Lung (tissue), 12 donors: ENCODE results near the gene ITGAV. TPM values are rescaled to one million over a fixed set of nuclear protein-coding genes. Genes with fewer than 3 reads are reported as not detected.

ENCODE experiments used
- ATAC-seq: fragments of 200-7000 bp; cut with Tn5 transposase; one replicate; pipeline ENCODE4 v1.9.1; 2020; ENCODE audit warnings: moderate number of reproducible peaks; ENCODE audit not compliant: insufficient read depth, low FRiP score
- DNase-seq, 3 donors: peaks; one replicate each; pipeline ENCODE4 v3.0.0-alpha.2; 2013 to 2017
- H3K27ac ChIP-seq, 2 donors: one replicate each; pipeline ENCODE4 v1.5.1; 2013; ENCODE audit warnings: mild to moderate bottlenecking in 2 of 2, moderate library complexity in 2 of 2, control low read depth in 1 of 2, inconsistent platforms in 1 of 2, low read depth in 1 of 2, low read length in 1 of 2
- H3K27me3 ChIP-seq, 3 donors: one replicate each; pipeline ENCODE4 v1.5.1; 2013; ENCODE audit warnings: low read length in 2 of 3; ENCODE audit not compliant: control insufficient read depth in 3 of 3, insufficient read depth in 3 of 3
- H3K36me3 ChIP-seq, 4 donors: one replicate each; pipeline ENCODE4 v1.5.1; 2013; ENCODE audit warnings: low read length in 4 of 4, mild to moderate bottlenecking in 1 of 4, moderate library complexity in 1 of 4; ENCODE audit not compliant: control insufficient read depth in 4 of 4, insufficient read depth in 4 of 4
- H3K4me1 ChIP-seq, 5 donors: one replicate each; pipeline ENCODE4 v1.5.1; 2013; ENCODE audit warnings: low read length in 5 of 5, mild to moderate bottlenecking in 2 of 5, moderate library complexity in 1 of 5; ENCODE audit not compliant: control insufficient read depth in 5 of 5, insufficient read depth in 5 of 5
- H3K4me3 ChIP-seq: one replicate; pipeline ENCODE4 v1.5.1; 2013; ENCODE audit warnings: mild to moderate bottlenecking, control low read depth, moderate library complexity
- H3K9ac ChIP-seq, 2 donors: one replicate each; pipeline ENCODE4 v1.5.1; 2013; ENCODE audit warnings: low read length in 2 of 2, control low read depth in 1 of 2; ENCODE audit not compliant: insufficient read depth in 1 of 2
- H3K9me3 ChIP-seq, 4 donors: one replicate each; pipeline ENCODE4 v1.5.1; 2013; ENCODE audit warnings: low read length in 3 of 4, mild to moderate bottlenecking in 1 of 4, moderate library complexity in 1 of 4; ENCODE audit not compliant: control insufficient read depth in 4 of 4, insufficient read depth in 3 of 4
- WGBS, 2 donors: extraction: QIAGEN DNeasy Blood & Tissue Kit; methylation state at CpG; one replicate each; pipeline ENCODE4 v1.1.7; 2013; 5-methylcytosine and 5-hydroxymethylcytosine counted together
- polyA plus RNA-seq, 2 donors: library from polyadenylated mRNA; stranded (reverse); fragments of 200-250 nt; gene quantifications; one replicate each; pipeline ENCODE4 v1.2.1, GENCODE V29; 2013
- total RNA-seq, 2 donors: library from RNA; depleted of rRNA in 1 of 2; stranded (reverse); fragments of >200 nt in 1 of 2; gene quantifications; one replicate each; pipeline ENCODE4 v1.2.1, GENCODE V29; 2014 to 2021
- TF ChIP-seq, protein P1 (sequence below): IDR thresholded peaks from 2 replicates; pipeline ENCODE4 v1.5.1; 2012; ENCODE audit warnings: mild to moderate bottlenecking; ENCODE audit errors: control extremely low read depth, extremely low read depth
- donor health status: control.
- donor health status: control.
- donor health status: Bipolar disorder and iron deficiency.
- donor health status: healthy.
- donor health status: DM: yes; HTN: yes; CAD: no.

The ITGAV gene
- total and polyA plus RNA-seq, 4 donors: 10.1 to 91.8 (median 43.8) TPM

DNA sequence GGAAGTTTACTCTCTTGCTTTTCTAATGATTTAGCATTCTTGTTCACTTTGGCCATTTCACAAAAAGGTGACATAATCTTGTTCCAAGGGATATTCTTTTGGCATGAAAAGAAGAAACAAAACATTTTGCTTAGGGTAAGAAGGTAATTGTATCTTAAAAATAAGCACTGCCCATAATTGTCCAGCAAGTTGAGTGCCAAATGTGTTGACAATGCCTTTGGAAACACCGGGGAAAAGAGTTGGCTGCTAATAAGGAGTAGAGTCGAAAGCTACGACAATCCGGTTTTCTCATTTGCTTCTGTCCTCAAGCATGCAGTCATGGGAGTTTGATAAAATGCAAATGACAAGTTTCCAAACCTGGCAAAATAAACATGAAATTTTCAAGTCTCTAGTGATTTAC, 27.3 kb downstream of the ITGAV start:
- Histone ChIP-seq H3K9me3 (no peaks in the 10 kb centered on the region), H3K36me3 (no peaks in the 10 kb centered on the region), H3K9ac (no peak overlapping the region), H3K4me3 (no peak overlapping the region), H3K4me1 (peaks cover 0 to 14% (median 0%) of the 10 kb centered on the region in 5 donors), H3K27me3 (no peaks in the 10 kb centered on the region), H3K27ac (no peak overlapping the region)
- TF ChIP-seq, protein P1, sequence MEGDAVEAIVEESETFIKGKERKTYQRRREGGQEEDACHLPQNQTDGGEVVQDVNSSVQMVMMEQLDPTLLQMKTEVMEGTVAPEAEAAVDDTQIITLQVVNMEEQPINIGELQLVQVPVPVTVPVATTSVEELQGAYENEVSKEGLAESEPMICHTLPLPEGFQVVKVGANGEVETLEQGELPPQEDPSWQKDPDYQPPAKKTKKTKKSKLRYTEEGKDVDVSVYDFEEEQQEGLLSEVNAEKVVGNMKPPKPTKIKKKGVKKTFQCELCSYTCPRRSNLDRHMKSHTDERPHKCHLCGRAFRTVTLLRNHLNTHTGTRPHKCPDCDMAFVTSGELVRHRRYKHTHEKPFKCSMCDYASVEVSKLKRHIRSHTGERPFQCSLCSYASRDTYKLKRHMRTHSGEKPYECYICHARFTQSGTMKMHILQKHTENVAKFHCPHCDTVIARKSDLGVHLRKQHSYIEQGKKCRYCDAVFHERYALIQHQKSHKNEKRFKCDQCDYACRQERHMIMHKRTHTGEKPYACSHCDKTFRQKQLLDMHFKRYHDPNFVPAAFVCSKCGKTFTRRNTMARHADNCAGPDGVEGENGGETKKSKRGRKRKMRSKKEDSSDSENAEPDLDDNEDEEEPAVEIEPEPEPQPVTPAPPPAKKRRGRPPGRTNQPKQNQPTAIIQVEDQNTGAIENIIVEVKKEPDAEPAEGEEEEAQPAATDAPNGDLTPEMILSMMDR: no peak
- 64 to 86% methylated on average over 4 of the region's 4 CpGs for whole genome bisulfite sequencing, 2 donors
- DNase-seq (no peak), ATAC-seq (no peak)

- DNase-seq: no peak
- peaks cover 0 to 2% (median 0%) of the 10 kb centered on the region in 4 donors for H3K36me3 ChIP-seq
- H3K9ac ChIP-seq: no peak overlapping the region
- peaks cover 0 to 13% (median 0%) of the 10 kb centered on the region in 5 donors for H3K4me1 ChIP-seq
- no peaks in the 10 kb centered on the region for H3K9me3 ChIP-seq
- no peaks in the 10 kb centered on the region for H3K27me3 ChIP-seq
- H3K27ac ChIP-seq: no peak overlapping the region
- 86 to 92% methylated on average over 1 of the region's 1 CpG for WGBS, 2 donors
- no peak overlapping the region for H3K4me3 ChIP-seq
- no peak for ATAC-seq
- TF ChIP-seq, protein P1: no peak
Measured at GRCh38 chr2:186617771-186618170, 27.9 kb downstream of the ITGAV start.

DNA sequence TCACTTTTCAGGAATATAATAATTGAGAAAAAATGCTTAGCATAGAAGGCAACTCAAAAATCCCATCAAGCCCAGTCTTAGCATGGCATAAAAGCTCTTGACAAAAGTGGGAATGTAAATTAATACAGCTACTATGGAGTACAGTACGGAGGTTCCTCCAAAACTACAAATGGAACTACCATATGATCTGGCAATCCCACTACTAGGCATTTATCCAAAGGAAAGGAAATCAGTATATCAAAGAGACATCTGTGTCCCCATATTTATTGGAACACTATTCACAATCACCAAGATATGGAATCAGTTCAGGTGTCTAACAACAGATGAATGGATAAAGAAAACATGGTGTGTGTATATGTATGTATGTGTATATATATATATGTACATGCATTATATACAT, 28.8 kb downstream of the ITGAV start:
- Histone ChIP-seq H3K36me3 (peaks cover under 1 to 4% (median 3%) of the 10 kb centered on the region in 4 donors), H3K4me1 (peaks cover 0 to 12% (median 0%) of the 10 kb centered on the region in 5 donors), H3K27ac (no peak overlapping the region), H3K9ac (no peak overlapping the region), H3K4me3 (no peak overlapping the region), H3K27me3 (no peaks in the 10 kb centered on the region), H3K9me3 (no peaks in the 10 kb centered on the region)
- 94 to 100% methylated on average over 1 of the region's 1 CpG for WGBS, 2 donors
- DNase-seq: no peak
- ATAC-seq: no peak
- TF ChIP-seq, protein P1: no peak

GRCh38 chr2:186623084-186623483, 33.2 kb downstream of the ITGAV start:
- Histone ChIP-seq H3K9me3 (no peaks in the 10 kb centered on the region), H3K27me3 (no peaks in the 10 kb centered on the region), H3K4me1 (peaks cover 0 to 7% (median 0%) of the 10 kb centered on the region in 5 donors), H3K36me3 (peaks cover 5 to 16% (median 16%) of the 10 kb centered on the region in 4 donors), H3K4me3 (no peak overlapping the region), H3K27ac (no peak overlapping the region), H3K9ac (no peak overlapping the region)
- no peak for ATAC-seq
- 85 to 86% methylated on average over 2 of the region's 2 CpGs for WGBS, 2 donors
- TF ChIP-seq, protein P1: no peak
- no peak for DNase-seq
